ENCODE measurements around the gene MAU2. TPM values are rescaled to one million over a fixed set of nuclear protein-coding genes. Genes with fewer than 3 reads are reported as not detected.

MAU2 gene
- polyA plus RNA-seq (2012; ENCODE audit: missing spikeins), result 19.7 TPM

- DNase-seq (ENCODE audit: insufficient read length), result peak; percentile 95
- peak; percentile 96 for FAIRE-seq
- peak; percentile 91 for TF ChIP-seq POLR2A (IDR thresholded peaks at IDR 0.05; ENCODE audit: low read depth, low read length)
- peak; percentile 88 for TF ChIP-seq POLR2AphosphoS5 (IDR thresholded peaks at IDR 0.05; ENCODE audit: low read depth, low read length)
- TF ChIP-seq TAF1 (IDR thresholded peaks at IDR 0.05; ENCODE audit: borderline replicate concordance, low read depth, low read length), result peak; percentile 81
Measured at GRCh38 chr19:19320361-19321140, at the start of gene MAU2, which contains the start of gene SUGP1. MAU2 (plus strand) TSS chr19:19320829; CDS start chr19:19320860, 31 bp downstream. SUGP1 (minus strand) TSS chr19:19320509; CDS start chr19:19320496, 13 bp downstream.

GRCh38 chr19:19271828-19272599 lies 48.6 kb upstream of the MAU2 start:
- no peak for FAIRE-seq
- DNase-seq (ENCODE audit: insufficient read length), result peak; percentile 13
- TF ChIP-seq TAF1 (IDR thresholded peaks at IDR 0.05; ENCODE audit: borderline replicate concordance, low read depth, low read length) (no peak), POLR2AphosphoS5 (IDR thresholded peaks at IDR 0.05; ENCODE audit: low read depth, low read length) (no peak), POLR2A (IDR thresholded peaks at IDR 0.05; ENCODE audit: low read depth, low read length) (no peak)

GRCh38 chr19:19274146-19274545 lies 46.5 kb upstream of the MAU2 start:
- TF ChIP-seq POLR2AphosphoS5 (IDR thresholded peaks at IDR 0.05; ENCODE audit: low read depth, low read length) (no peak), TAF1 (IDR thresholded peaks at IDR 0.05; ENCODE audit: borderline replicate concordance, low read depth, low read length) (no peak), POLR2A (IDR thresholded peaks at IDR 0.05; ENCODE audit: low read depth, low read length) (no peak)
- FAIRE-seq (no peak), DNase-seq (ENCODE audit: insufficient read length) (peak; percentile 13)

- FAIRE-seq, result no peak
Measured at GRCh38 chr19:19274716-19275565, 45.7 kb upstream of the MAU2 start.

GRCh38 chr19:19276386-19276785 lies 44.2 kb upstream of the MAU2 start:
- FAIRE-seq (no peak), DNase-seq (ENCODE audit: insufficient read length) (peak; percentile 7)
- no peak for TF ChIP-seq POLR2A (IDR thresholded peaks at IDR 0.05; ENCODE audit: low read depth, low read length)
- no peak for TF ChIP-seq POLR2AphosphoS5 (IDR thresholded peaks at IDR 0.05; ENCODE audit: low read depth, low read length)
- TF ChIP-seq TAF1 (IDR thresholded peaks at IDR 0.05; ENCODE audit: borderline replicate concordance, low read depth, low read length), result no peak

More at GRCh38 chr19:19274716-19275565, 45.7 kb upstream of the MAU2 start:
- TF ChIP-seq POLR2A (IDR thresholded peaks at IDR 0.05; ENCODE audit: low read depth, low read length) (no peak), POLR2AphosphoS5 (IDR thresholded peaks at IDR 0.05; ENCODE audit: low read depth, low read length) (no peak), TAF1 (IDR thresholded peaks at IDR 0.05; ENCODE audit: borderline replicate concordance, low read depth, low read length) (no peak)
- DNase-seq (ENCODE audit: insufficient read length), result peak; percentile 20

- no peak for TF ChIP-seq TAF1 (IDR thresholded peaks at IDR 0.05; ENCODE audit: borderline replicate concordance, low read depth, low read length)
- TF ChIP-seq POLR2A (IDR thresholded peaks at IDR 0.05; ENCODE audit: low read depth, low read length), result no peak
- no peak for TF ChIP-seq POLR2AphosphoS5 (IDR thresholded peaks at IDR 0.05; ENCODE audit: low read depth, low read length)
- DNase-seq (ENCODE audit: insufficient read length) (no peak), FAIRE-seq (no peak)
Measured at GRCh38 chr19:19276851-19277250, 43.8 kb upstream of the MAU2 start.

GRCh38 chr19:19278315-19278714 lies 42.3 kb upstream of the MAU2 start:
- DNase-seq (ENCODE audit: insufficient read length) (no peak), FAIRE-seq (no peak)
- no peak for TF ChIP-seq POLR2AphosphoS5 (IDR thresholded peaks at IDR 0.05; ENCODE audit: low read depth, low read length)
- TF ChIP-seq TAF1 (IDR thresholded peaks at IDR 0.05; ENCODE audit: borderline replicate concordance, low read depth, low read length), result no peak
- no peak for TF ChIP-seq POLR2A (IDR thresholded peaks at IDR 0.05; ENCODE audit: low read depth, low read length)

GRCh38 chr19:19279062-19279612 lies 41.5 kb upstream of the MAU2 start:
- FAIRE-seq, result no peak
- DNase-seq (ENCODE audit: insufficient read length), result no peak
- TF ChIP-seq POLR2A (IDR thresholded peaks at IDR 0.05; ENCODE audit: low read depth, low read length) (no peak), POLR2AphosphoS5 (IDR thresholded peaks at IDR 0.05; ENCODE audit: low read depth, low read length) (no peak), TAF1 (IDR thresholded peaks at IDR 0.05; ENCODE audit: borderline replicate concordance, low read depth, low read length) (no peak)

- TF ChIP-seq POLR2A (IDR thresholded peaks at IDR 0.05; ENCODE audit: low read depth, low read length), result no peak
- no peak for TF ChIP-seq TAF1 (IDR thresholded peaks at IDR 0.05; ENCODE audit: borderline replicate concordance, low read depth, low read length)
- no peak for TF ChIP-seq POLR2AphosphoS5 (IDR thresholded peaks at IDR 0.05; ENCODE audit: low read depth, low read length)
- FAIRE-seq (no peak), DNase-seq (ENCODE audit: insufficient read length) (no peak)
Measured at GRCh38 chr19:19279853-19280252, 40.8 kb upstream of the MAU2 start.

GRCh38 chr19:19280561-19280960 lies 40.1 kb upstream of the MAU2 start:
- FAIRE-seq (no peak), DNase-seq (ENCODE audit: insufficient read length) (no peak)
- TF ChIP-seq TAF1 (IDR thresholded peaks at IDR 0.05; ENCODE audit: borderline replicate concordance, low read depth, low read length) (no peak), POLR2A (IDR thresholded peaks at IDR 0.05; ENCODE audit: low read depth, low read length) (no peak), POLR2AphosphoS5 (IDR thresholded peaks at IDR 0.05; ENCODE audit: low read depth, low read length) (no peak)
